Omental fat pad (tissue), 4 donors: Measurements from ENCODE around the gene TEX14. TPM values are rescaled to one million over a fixed set of nuclear protein-coding genes. Genes with fewer than 3 reads are reported as not detected.

ENCODE experiments used
- ATAC-seq: fragments of 150-250 bp; one replicate; pipeline ENCODE4 v1.9.1; 2016; ENCODE audit warnings: mild to moderate bottlenecking, moderate library complexity; ENCODE audit not compliant: low FRiP score
- DNase-seq: peaks from one replicate; pipeline ENCODE4 v3.0.0-alpha.2; 2019; ENCODE audit warnings: low spot score
- CTCF ChIP-seq, 3 donors: fragments of 450-650 bp; IDR thresholded peaks; one replicate each; pipeline ENCODE4 v1.5.1; 2016 to 2017; ENCODE audit warnings: antibody characterized with exemption in 3 of 3, mild to moderate bottlenecking in 3 of 3, moderate library complexity in 2 of 3
- total RNA-seq, 4 donors: library from RNA; depleted of rRNA; stranded (reverse); fragments of >200 nt; gene quantifications; one replicate each; pipeline ENCODE4 v1.1.0, GENCODE V29; 2016

The TEX14 gene
- total RNA-seq, 4 donors from 2014 or later, result 0.19 to 1.3 (median 0.39) TPM

- DNase-seq, result no peak
- TF ChIP-seq CTCF (IDR thresholded peaks at IDR 0.05), result no peak
- no peak for ATAC-seq
Observed at GRCh38 chr17:58605986-58606385, 85.9 kb downstream of the TEX14 start.

- DNase-seq (no peak), ATAC-seq (no peak)
- TF ChIP-seq CTCF (IDR thresholded peaks at IDR 0.05), result no peak
Observed at GRCh38 chr17:58605470-58605869, 86.4 kb downstream of the TEX14 start.

- TF ChIP-seq CTCF (IDR thresholded peaks at IDR 0.05), result no peak
- DNase-seq (no peak), ATAC-seq (no peak)
Observed at GRCh38 chr17:58601976-58602375, 89.9 kb downstream of the TEX14 start.

GRCh38 chr17:58597371-58597770 is 94.5 kb downstream of the TEX14 start:
- DNase-seq (no peak), ATAC-seq (no peak)
- no peak for TF ChIP-seq CTCF (IDR thresholded peaks at IDR 0.05)

- no peak for ATAC-seq
- no peak for DNase-seq
- TF ChIP-seq CTCF (IDR thresholded peaks at IDR 0.05), result no peak
Observed at GRCh38 chr17:58595194-58595792, 96.6 kb downstream of the TEX14 start.

GRCh38 chr17:58593123-58593522 is 98.7 kb downstream of the TEX14 start:
- no peak for TF ChIP-seq CTCF (IDR thresholded peaks at IDR 0.05)
- DNase-seq, result no peak
- ATAC-seq, result no peak

GRCh38 chr17:58591455-58591854 is 100.4 kb downstream of the TEX14 start:
- DNase-seq (no peak), ATAC-seq (no peak)
- TF ChIP-seq CTCF (IDR thresholded peaks at IDR 0.05), result no peak
